ENCODE data around the gene MVB12B.

MVB12B gene

GRCh38 chr9:126376311-126377175, 49.9 kb downstream of the MVB12B start:
- Histone ChIP-seq H4K91ac (ENCODE audit: low read depth, low read length, poor library complexity) (no peak overlapping the region), H2BK15ac (ENCODE audit: low read length) (no peak overlapping the region)

GRCh38 chr9:126377176-126377509, 50.5 kb downstream of the MVB12B start:
- no peak overlapping the region for H2BK12ac ChIP-seq (ENCODE audit: low read length)
- peaks cover 32 to 54% of the 10 kb centered on the region in 2 donors for H3K4me1 ChIP-seq (ENCODE audit: control insufficient read depth in 2 of 2, insufficient read depth in 1 of 2, low read depth in 1 of 2, low read length in 2 of 2)
- WGBS, 2 donors (ENCODE audit: extremely low coverage in 2 of 2, insufficient read length in 2 of 2, insufficient replicate concordance in 1 of 2): no CpG with 5 or more reads among the region's 2 CpGs
- no peak for DNase-seq (ENCODE audit: low spot score)
- H3K27me3 ChIP-seq (ENCODE audit: control insufficient read depth in 3 of 3, insufficient read depth in 3 of 3, low read depth in 1 of 3, low read length in 3 of 3): no peaks in the 10 kb centered on the region
- peaks cover 0 to 14% of the 10 kb centered on the region in 2 donors for H3K36me3 ChIP-seq (replicated peaks in 1 of 2; ENCODE audit: control insufficient read depth in 2 of 2, insufficient read depth in 2 of 2, low read length in 2 of 2)
- H2BK5ac ChIP-seq (ENCODE audit: low read length): no peak overlapping the region
- no peak overlapping the region for H4K8ac ChIP-seq (ENCODE audit: low read depth, low read length)
- no peaks in the 10 kb centered on the region for H3K9me3 ChIP-seq (replicated peaks in 1 of 2; ENCODE audit: control insufficient read depth in 2 of 2, insufficient read depth in 1 of 2, low read depth in 1 of 2, low read length in 2 of 2)
- no peaks in the 10 kb centered on the region for H3K79me1 ChIP-seq (ENCODE audit: low read depth, low read length)
- H3K23ac ChIP-seq (ENCODE audit: low read depth, low read length, poor library complexity): no peak overlapping the region
- no peak overlapping the region for H3K4ac ChIP-seq (ENCODE audit: low read length)
- H3K4me3 ChIP-seq (ENCODE audit: low read length in 2 of 2): no peak overlapping the region
- no peak overlapping the region for H3K9ac ChIP-seq (ENCODE audit: low read depth, low read length, poor library complexity)
- no peak overlapping the region for H4K91ac ChIP-seq (ENCODE audit: low read depth, low read length, poor library complexity)
- H2AK5ac ChIP-seq (ENCODE audit: low read depth, low read length): no peak overlapping the region
- no peak overlapping the region for H2BK15ac ChIP-seq (ENCODE audit: low read length)
- no peak overlapping the region for H2AFZ ChIP-seq (ENCODE audit: low read length)
- no peak overlapping the region for H2BK120ac ChIP-seq (ENCODE audit: low read depth, low read length)
- no peak overlapping the region for H3K14ac ChIP-seq (ENCODE audit: low read length)
- H3K18ac ChIP-seq (ENCODE audit: low read length): peak overlapping the region; percentile 2
- no peak overlapping the region for H3K4me2 ChIP-seq (ENCODE audit: insufficient read depth, low read length, poor library complexity, severe bottlenecking)
- no peak overlapping the region for H3K27ac ChIP-seq (replicated peaks; ENCODE audit: low read length)

More at GRCh38 chr9:126376311-126377175, 49.9 kb downstream of the MVB12B start:
- no CpG with 5 or more reads among the region's 18 CpGs for WGBS, 2 donors (ENCODE audit: extremely low coverage in 2 of 2, insufficient read length in 2 of 2, insufficient replicate concordance in 1 of 2)
- Histone ChIP-seq H2BK120ac (ENCODE audit: low read depth, low read length) (no peak overlapping the region), H4K8ac (ENCODE audit: low read depth, low read length) (no peak overlapping the region), H3K23ac (ENCODE audit: low read depth, low read length, poor library complexity) (no peak overlapping the region), H3K4ac (ENCODE audit: low read length) (no peak overlapping the region), H2BK5ac (ENCODE audit: low read length) (no peak overlapping the region), H3K9ac (ENCODE audit: low read depth, low read length, poor library complexity) (no peak overlapping the region), H3K14ac (ENCODE audit: low read length) (no peak overlapping the region), H2AK5ac (ENCODE audit: low read depth, low read length) (peak overlapping the region; percentile 6), H2AFZ (ENCODE audit: low read length) (peak overlapping the region; percentile 33), H3K79me1 (ENCODE audit: low read depth, low read length) (no peaks in the 10 kb centered on the region), H3K27ac (replicated peaks; ENCODE audit: low read length) (peak overlapping the region; percentile 77), H3K4me3 (ENCODE audit: low read length in 2 of 2) (no peak overlapping the region), H2BK12ac (ENCODE audit: low read length) (peak overlapping the region; percentile 27), H3K9me3 (replicated peaks in 1 of 2; ENCODE audit: control insufficient read depth in 2 of 2, insufficient read depth in 1 of 2, low read depth in 1 of 2, low read length in 2 of 2) (no peaks in the 10 kb centered on the region), H3K36me3 (replicated peaks in 1 of 2; ENCODE audit: control insufficient read depth in 2 of 2, insufficient read depth in 2 of 2, low read length in 2 of 2) (peaks cover 0 to 9% of the 10 kb centered on the region in 2 donors), H3K4me2 (ENCODE audit: insufficient read depth, low read length, poor library complexity, severe bottlenecking) (peak overlapping the region; percentile 34), H3K18ac (ENCODE audit: low read length) (peak overlapping the region; percentile 82), H3K4me1 (ENCODE audit: control insufficient read depth in 2 of 2, insufficient read depth in 1 of 2, low read depth in 1 of 2, low read length in 2 of 2) (peaks cover 32 to 54% of the 10 kb centered on the region in 2 donors), H3K27me3 (ENCODE audit: control insufficient read depth in 3 of 3, insufficient read depth in 3 of 3, low read depth in 1 of 3, low read length in 3 of 3) (no peaks in the 10 kb centered on the region)
- DNase-seq (ENCODE audit: low spot score): peak; percentile 38

- Histone ChIP-seq H2BK5ac (ENCODE audit: low read length) (no peak overlapping the region), H3K79me1 (ENCODE audit: low read depth, low read length) (no peaks in the 10 kb centered on the region), H2BK15ac (ENCODE audit: low read length) (peak overlapping the region; percentile 3), H3K4me2 (ENCODE audit: insufficient read depth, low read length, poor library complexity, severe bottlenecking) (no peak overlapping the region), H3K4me3 (ENCODE audit: low read length in 2 of 2) (no peak overlapping the region), H4K91ac (ENCODE audit: low read depth, low read length, poor library complexity) (no peak overlapping the region), H3K27ac (replicated peaks; ENCODE audit: low read length) (no peak overlapping the region), H3K4me1 (ENCODE audit: control insufficient read depth in 2 of 2, insufficient read depth in 1 of 2, low read depth in 1 of 2, low read length in 2 of 2) (peaks cover 32 to 54% of the 10 kb centered on the region in 2 donors), H3K18ac (ENCODE audit: low read length) (no peak overlapping the region), H2BK120ac (ENCODE audit: low read depth, low read length) (no peak overlapping the region), H2AK5ac (ENCODE audit: low read depth, low read length) (no peak overlapping the region), H2AFZ (ENCODE audit: low read length) (no peak overlapping the region), H3K36me3 (replicated peaks in 1 of 2; ENCODE audit: control insufficient read depth in 2 of 2, insufficient read depth in 2 of 2, low read length in 2 of 2) (peaks cover 0 to 18% of the 10 kb centered on the region in 2 donors), H3K27me3 (ENCODE audit: control insufficient read depth in 3 of 3, insufficient read depth in 3 of 3, low read depth in 1 of 3, low read length in 3 of 3) (no peaks in the 10 kb centered on the region), H3K9me3 (replicated peaks in 1 of 2; ENCODE audit: control insufficient read depth in 2 of 2, insufficient read depth in 1 of 2, low read depth in 1 of 2, low read length in 2 of 2) (no peaks in the 10 kb centered on the region), H4K8ac (ENCODE audit: low read depth, low read length) (no peak overlapping the region), H3K4ac (ENCODE audit: low read length) (no peak overlapping the region), H3K23ac (ENCODE audit: low read depth, low read length, poor library complexity) (no peak overlapping the region), H3K14ac (ENCODE audit: low read length) (no peak overlapping the region), H3K9ac (ENCODE audit: low read depth, low read length, poor library complexity) (no peak overlapping the region), H2BK12ac (ENCODE audit: low read length) (no peak overlapping the region)
- DNase-seq (ENCODE audit: low spot score): no peak
- no CpG with 5 or more reads among the region's 9 CpGs for WGBS, 2 donors (ENCODE audit: extremely low coverage in 2 of 2, insufficient read length in 2 of 2, insufficient replicate concordance in 1 of 2)
Observed at GRCh38 chr9:126377536-126377935, 50.9 kb downstream of the MVB12B start.

- Histone ChIP-seq H3K4me3 (ENCODE audit: low read length in 2 of 2) (no peak overlapping the region), H3K9me3 (replicated peaks in 1 of 2; ENCODE audit: control insufficient read depth in 2 of 2, insufficient read depth in 1 of 2, low read depth in 1 of 2, low read length in 2 of 2) (no peaks in the 10 kb centered on the region), H2AFZ (ENCODE audit: low read length) (no peak overlapping the region), H3K23ac (ENCODE audit: low read depth, low read length, poor library complexity) (no peak overlapping the region), H3K4me2 (ENCODE audit: insufficient read depth, low read length, poor library complexity, severe bottlenecking) (no peak overlapping the region), H2BK5ac (ENCODE audit: low read length) (no peak overlapping the region), H4K8ac (ENCODE audit: low read depth, low read length) (no peak overlapping the region), H2AK5ac (ENCODE audit: low read depth, low read length) (no peak overlapping the region), H3K36me3 (replicated peaks in 1 of 2; ENCODE audit: control insufficient read depth in 2 of 2, insufficient read depth in 2 of 2, low read length in 2 of 2) (peaks cover 0 to 28% of the 10 kb centered on the region in 2 donors), H4K91ac (ENCODE audit: low read depth, low read length, poor library complexity) (no peak overlapping the region), H2BK12ac (ENCODE audit: low read length) (no peak overlapping the region), H2BK120ac (ENCODE audit: low read depth, low read length) (no peak overlapping the region), H3K18ac (ENCODE audit: low read length) (no peak overlapping the region), H3K4me1 (ENCODE audit: control insufficient read depth in 2 of 2, insufficient read depth in 1 of 2, low read depth in 1 of 2, low read length in 2 of 2) (peaks cover 32 to 44% of the 10 kb centered on the region in 2 donors), H3K4ac (ENCODE audit: low read length) (no peak overlapping the region), H3K9ac (ENCODE audit: low read depth, low read length, poor library complexity) (no peak overlapping the region), H3K79me1 (ENCODE audit: low read depth, low read length) (no peaks in the 10 kb centered on the region), H3K27me3 (ENCODE audit: control insufficient read depth in 3 of 3, insufficient read depth in 3 of 3, low read depth in 1 of 3, low read length in 3 of 3) (no peaks in the 10 kb centered on the region), H2BK15ac (ENCODE audit: low read length) (no peak overlapping the region), H3K27ac (replicated peaks; ENCODE audit: low read length) (no peak overlapping the region), H3K14ac (ENCODE audit: low read length) (no peak overlapping the region)
- DNase-seq (ENCODE audit: low spot score): no peak
- WGBS, 2 donors (ENCODE audit: extremely low coverage in 2 of 2, insufficient read length in 2 of 2, insufficient replicate concordance in 1 of 2): no CpG with 5 or more reads among the region's 7 CpGs
Observed at GRCh38 chr9:126378761-126379160, 52.1 kb downstream of the MVB12B start.

Data from neuronal stem cell (in vitro differentiated cells).